KOPT-K1 (cell line): ENCODE measurements around the gene HSD17B4.
"Not testable (repeated sequence)": the region's sequence is repeated elsewhere in the genome, so short reads cannot be mapped to it uniquely, and the experiment has no call there.

Source experiments
- H3K27ac ChIP-seq: fragments of 200-600 bp; sonication (generic); 2 replicates; pipeline ENCODE4 v1.5.1; 2016; ENCODE audit warnings: antibody characterized with exemption, mild to moderate bottlenecking, low read depth, low read length; ENCODE audit not compliant: poor library complexity, severe bottlenecking
- H3K36me3 ChIP-seq: fragments of 200-600 bp; sonication (generic); 2 replicates; pipeline ENCODE4 v1.5.1; 2017; ENCODE audit warnings: antibody characterized with exemption, mild to moderate bottlenecking, low read length, moderate library complexity; ENCODE audit not compliant: insufficient read depth
- H3K9me3 ChIP-seq: fragments of 200-600 bp; sonication (generic); 2 replicates; pipeline ENCODE4 v1.5.1; 2017; ENCODE audit warnings: antibody characterized with exemption, low read length, mild to moderate bottlenecking; ENCODE audit not compliant: insufficient read depth, poor library complexity, severe bottlenecking

Gene HSD17B4

GRCh38 chr5:119452373-119453039 lies at the start of gene HSD17B4:
TSS of gene HSD17B4 (plus strand) at chr5:119452497. CDS start at chr5:119452576, 79 bp downstream.
- peak within 1 kb of the TSS; percentile 75 for H3K27ac ChIP-seq
- peaks cover 7% of the 10 kb centered on the region; the same call in 1 of the 2 replicates for H3K36me3 ChIP-seq
- H3K9me3 ChIP-seq = peaks cover 20% of the 10 kb centered on the region

DNA sequence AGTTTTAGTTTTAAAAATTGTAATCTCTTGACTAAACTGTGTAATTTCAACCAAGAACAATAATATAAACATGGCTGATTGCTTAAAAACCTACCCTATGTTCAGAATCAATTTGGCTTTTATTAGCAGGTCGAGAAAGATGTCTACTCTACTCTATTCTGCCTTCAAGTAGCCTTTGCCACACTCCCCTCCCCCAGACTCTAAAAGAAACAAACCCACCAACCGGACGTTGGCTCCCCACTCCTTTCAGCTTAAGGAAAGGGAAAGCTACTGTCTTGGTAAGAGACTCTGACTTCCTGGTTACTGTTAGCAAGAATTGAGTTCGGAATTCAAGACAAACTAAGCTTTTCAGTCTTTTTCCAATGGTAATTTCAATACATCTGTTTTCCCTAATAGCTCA lies 49.7 kb upstream of the HSD17B4 start:
- Histone ChIP-seq H3K27ac (no peak overlapping the region), H3K36me3 (no peaks in the 10 kb centered on the region), H3K9me3 (no peaks in the 10 kb centered on the region)

DNA sequence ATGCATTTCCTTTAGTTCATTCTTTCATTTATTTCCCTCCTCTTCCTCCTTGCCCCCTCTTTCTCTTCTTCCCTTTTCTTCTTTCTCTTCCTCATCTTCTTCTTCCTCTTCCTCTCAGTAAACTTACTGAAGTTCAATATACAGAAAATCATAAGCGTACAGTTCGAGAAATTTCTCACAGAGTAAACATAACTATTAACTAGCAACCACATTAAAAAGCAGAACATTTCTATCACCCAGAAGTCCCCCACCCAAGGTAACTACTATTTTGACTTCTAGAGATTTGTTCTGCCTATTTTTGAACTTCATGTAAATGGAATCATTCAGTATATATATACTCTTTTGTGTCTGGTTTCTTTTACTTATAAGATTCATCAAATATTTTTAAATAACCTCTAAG lies 48.3 kb upstream of the HSD17B4 start:
- no peaks in the 10 kb centered on the region for H3K36me3 ChIP-seq
- no peaks in the 10 kb centered on the region for H3K9me3 ChIP-seq
- H3K27ac ChIP-seq = no peak overlapping the region

DNA sequence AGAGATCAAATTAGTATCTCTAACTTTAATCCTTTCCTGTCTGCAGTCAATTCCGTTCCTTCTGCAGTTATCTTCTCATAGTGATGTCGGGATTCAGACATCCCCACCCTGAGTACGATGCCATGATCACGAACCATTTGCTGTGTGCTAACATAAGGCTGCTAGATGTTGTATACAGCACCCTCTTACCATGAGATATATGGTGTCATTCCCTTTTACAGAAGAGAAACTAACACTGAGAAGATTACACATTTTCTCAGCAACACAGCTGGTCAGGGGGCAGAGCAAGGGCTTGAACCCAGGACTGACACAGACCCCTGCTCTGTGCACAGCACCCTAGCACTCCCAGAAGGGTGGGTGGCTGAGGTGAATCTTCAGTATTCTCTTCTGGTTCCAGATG lies 46.9 kb upstream of the HSD17B4 start:
- Histone ChIP-seq H3K27ac (no peak overlapping the region), H3K9me3 (no peaks in the 10 kb centered on the region), H3K36me3 (no peaks in the 10 kb centered on the region)

DNA sequence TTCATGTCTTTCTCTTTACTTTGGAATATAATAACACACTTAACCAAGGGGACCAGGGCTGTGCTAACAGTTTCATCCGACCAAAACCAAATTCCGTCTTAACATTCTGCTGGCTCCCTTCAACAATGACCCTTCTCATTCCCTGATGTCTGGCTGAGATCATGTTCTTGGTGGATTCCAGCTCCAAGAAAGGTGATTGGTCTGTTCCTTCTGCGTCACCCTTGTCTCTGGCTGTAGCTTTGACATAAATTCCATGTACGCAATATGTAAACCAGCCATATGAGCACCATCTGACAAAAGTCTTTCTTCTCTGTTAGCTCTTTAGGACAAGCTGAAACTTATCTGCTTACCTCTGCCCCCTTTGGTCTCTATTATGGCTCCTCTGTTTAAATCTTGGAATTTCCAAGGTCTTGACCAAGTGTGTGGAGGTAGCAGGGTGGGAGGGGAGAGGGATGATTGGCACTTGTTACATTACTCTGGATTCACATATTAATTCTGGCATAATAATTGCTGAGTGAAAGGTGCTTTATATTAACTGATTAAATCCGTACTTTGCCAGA lies 45.7 kb upstream of the HSD17B4 start:
- no peaks in the 10 kb centered on the region for H3K9me3 ChIP-seq
- no peak overlapping the region for H3K27ac ChIP-seq
- no peaks in the 10 kb centered on the region for H3K36me3 ChIP-seq

- Histone ChIP-seq H3K36me3 (no peaks in the 10 kb centered on the region), H3K9me3 (no peaks in the 10 kb centered on the region), H3K27ac (no peak overlapping the region)
These were observed 43.0 kb upstream of the HSD17B4 start for GRCh38 chr5:119409235-119409815.

GRCh38 chr5:119410448-119411159 lies 41.7 kb upstream of the HSD17B4 start:
- H3K9me3 ChIP-seq = no peaks in the 10 kb centered on the region
- no peaks in the 10 kb centered on the region for H3K36me3 ChIP-seq
- H3K27ac ChIP-seq = no peak overlapping the region

DNA sequence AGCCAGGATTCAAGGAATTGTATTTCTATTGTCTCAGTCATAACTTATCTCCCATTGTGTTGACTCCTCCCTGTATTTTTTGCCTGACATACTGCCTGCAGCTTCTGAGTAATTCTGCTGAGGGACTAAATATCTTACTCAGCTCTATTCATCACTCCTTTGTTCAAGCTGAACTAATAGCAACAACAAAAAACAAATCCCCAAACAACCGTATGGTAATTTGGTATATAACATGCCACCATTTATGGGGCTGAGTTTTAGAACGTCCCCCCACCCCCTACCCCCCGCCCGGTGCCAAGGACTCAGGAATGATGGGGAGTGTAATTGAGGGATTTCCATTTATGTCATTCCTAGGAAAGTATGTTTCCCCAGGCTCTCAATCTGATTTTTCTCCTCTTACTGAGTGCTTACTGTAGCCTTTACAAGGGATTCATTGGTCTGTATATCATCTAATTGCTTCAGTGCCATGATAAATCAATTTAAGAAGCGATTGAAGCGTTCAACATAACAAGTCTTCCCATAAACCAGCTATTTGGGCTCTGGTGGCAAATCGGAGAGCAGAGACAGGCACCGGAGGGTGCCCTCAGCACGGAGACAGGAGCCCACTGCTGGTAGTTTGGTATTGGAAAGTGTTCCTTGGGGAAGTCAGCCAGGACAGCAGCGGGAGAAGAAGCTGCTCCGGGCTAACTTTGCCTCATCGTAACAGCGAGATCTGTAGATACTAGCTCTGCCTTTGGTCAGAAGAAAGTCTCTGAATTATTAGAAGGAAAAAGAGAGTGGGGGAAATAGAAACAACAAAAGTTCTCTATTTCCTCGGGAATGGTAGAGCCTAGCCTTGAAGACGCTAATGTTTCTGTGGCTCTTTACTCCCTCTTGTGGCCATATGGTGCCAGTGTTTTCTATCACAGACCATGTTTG lies 40.7 kb upstream of the HSD17B4 start:
- H3K27ac ChIP-seq = peak overlapping the region; percentile 52
- no peaks in the 10 kb centered on the region for H3K36me3 ChIP-seq
- no peaks in the 10 kb centered on the region for H3K9me3 ChIP-seq

DNA sequence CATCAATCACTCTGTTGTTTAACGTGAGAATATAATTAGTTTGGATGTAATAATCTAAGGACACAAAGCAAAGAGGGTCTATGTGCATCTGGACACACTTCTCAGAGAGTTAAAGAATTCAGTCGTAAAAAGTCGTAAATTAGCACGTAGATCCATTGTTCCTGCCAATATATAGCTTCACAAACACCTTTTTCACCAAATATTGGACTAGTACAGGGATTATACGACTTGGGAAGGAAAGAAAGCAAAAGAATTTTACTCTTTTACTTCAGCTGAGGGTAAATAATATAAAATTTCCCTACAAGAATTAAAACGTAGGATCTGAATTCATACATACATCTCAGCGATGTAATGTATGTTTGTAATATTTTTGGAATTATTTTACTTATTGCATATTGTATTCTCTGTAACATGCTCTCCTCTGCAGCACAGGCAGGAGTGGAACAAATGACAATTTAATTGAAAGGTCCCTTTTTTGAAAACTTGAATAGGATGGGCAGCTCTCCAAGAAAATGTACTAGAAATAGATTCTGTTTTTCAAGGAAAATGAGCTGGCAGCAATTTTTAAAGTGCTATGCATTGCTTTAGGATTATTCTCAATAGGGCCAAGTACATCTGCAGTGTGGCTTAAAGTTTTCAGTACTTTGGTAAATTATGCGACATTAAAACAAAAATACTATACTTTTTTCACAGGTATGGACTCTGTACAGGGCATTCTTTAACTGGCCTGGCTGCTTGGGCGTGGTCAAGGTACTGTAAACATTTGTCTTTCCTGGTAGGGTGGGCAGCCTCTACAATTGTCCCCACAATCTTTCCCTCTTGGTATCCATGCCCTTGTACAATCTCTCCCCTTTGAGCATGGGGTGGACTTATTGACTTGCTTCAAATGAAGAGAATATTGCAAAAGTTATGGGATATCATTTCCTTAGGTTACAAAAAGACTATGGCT lies 39.7 kb upstream of the HSD17B4 start:
- Histone ChIP-seq H3K36me3 (no peaks in the 10 kb centered on the region), H3K27ac (peak overlapping the region; percentile 52), H3K9me3 (no peaks in the 10 kb centered on the region)

- not testable (repeated sequence) for H3K36me3 ChIP-seq, H3K9me3 ChIP-seq, H3K27ac ChIP-seq
These were observed 38.1 kb upstream of the HSD17B4 start for GRCh38 chr5:119414124-119414734.

GRCh38 chr5:119417891-119418605 lies 34.2 kb upstream of the HSD17B4 start:
- Histone ChIP-seq H3K27ac (no peak overlapping the region), H3K36me3 (no peaks in the 10 kb centered on the region), H3K9me3 (no peaks in the 10 kb centered on the region)

- H3K9me3 ChIP-seq = no peaks in the 10 kb centered on the region
- H3K36me3 ChIP-seq = no peaks in the 10 kb centered on the region
- H3K27ac ChIP-seq = no peak overlapping the region
These were observed 33.6 kb upstream of the HSD17B4 start for GRCh38 chr5:119418606-119419100.

DNA sequence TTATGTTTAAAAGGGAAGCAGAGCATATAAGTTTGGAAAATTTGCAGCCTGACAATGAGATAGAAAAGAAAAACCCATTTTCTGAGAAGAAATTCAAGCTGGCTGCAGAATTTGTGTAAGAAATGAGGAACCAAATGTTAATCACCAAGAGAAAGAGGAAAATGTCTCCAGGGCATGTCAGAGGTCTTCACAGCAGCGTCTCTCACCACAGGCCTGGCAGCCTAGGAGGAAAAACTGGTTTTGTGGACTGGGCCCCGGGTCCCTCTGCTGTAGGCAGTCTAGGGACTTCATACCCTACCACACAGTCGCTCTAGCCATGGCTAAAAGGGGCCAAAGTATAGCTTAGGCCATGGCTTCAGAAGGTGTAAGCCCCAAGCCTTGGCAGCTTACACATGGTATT lies 32.1 kb upstream of the HSD17B4 start:
- Histone ChIP-seq H3K36me3 (no peaks in the 10 kb centered on the region), H3K27ac (no peak overlapping the region), H3K9me3 (no peaks in the 10 kb centered on the region)
